ENCODE measurements around the gene CD226.
"Not testable (repeated sequence)": the region's sequence is repeated elsewhere in the genome, so short reads cannot be mapped to it uniquely, and the experiment has no call there.

CD226 gene

GRCh38 chr18:69899154-69899923 lies 48.3 kb downstream of the CD226 start:
- not testable (repeated sequence) for DNase-seq

GRCh38 chr18:69898241-69898861 lies 49.3 kb downstream of the CD226 start:
- peak; percentile 36 to 44 for DNase-seq

GRCh38 chr18:69897397-69898108 lies 50.1 kb downstream of the CD226 start:
- no peak for DNase-seq

- no peak for DNase-seq
Observed at GRCh38 chr18:69895066-69896047, 52.3 kb downstream of the CD226 start.

GRCh38 chr18:69894467-69894866 lies 53.2 kb downstream of the CD226 start:
- DNase-seq: no peak

- no peak for DNase-seq
Observed at GRCh38 chr18:69890558-69890957, 57.1 kb downstream of the CD226 start.

- no peak for DNase-seq
Observed at GRCh38 chr18:69889009-69889408, 58.7 kb downstream of the CD226 start.

- no peak for DNase-seq
Observed at GRCh38 chr18:69887256-69887655, 60.4 kb downstream of the CD226 start.

GRCh38 chr18:69885841-69886531 lies 61.7 kb downstream of the CD226 start:
- peak; percentile 41 to 53 for DNase-seq

- DNase-seq: no peak
Observed at GRCh38 chr18:69885355-69885754, 62.3 kb downstream of the CD226 start.

- no peak for DNase-seq
Observed at GRCh38 chr18:69883781-69884180, 63.9 kb downstream of the CD226 start.

GRCh38 chr18:69882965-69883668 lies 64.6 kb downstream of the CD226 start:
- DNase-seq: no peak

GRCh38 chr18:69880083-69880482 lies 67.6 kb downstream of the CD226 start:
- no peak for DNase-seq

- DNase-seq: not testable (repeated sequence)
Observed at GRCh38 chr18:69879051-69879450, 68.6 kb downstream of the CD226 start.

- DNase-seq: no peak
Observed at GRCh38 chr18:69878213-69878933, 69.3 kb downstream of the CD226 start.

- DNase-seq: no peak
Observed at GRCh38 chr18:69876490-69876889, 71.2 kb downstream of the CD226 start.

- no peak for DNase-seq
Observed at GRCh38 chr18:69874058-69874457, 73.6 kb downstream of the CD226 start.

- DNase-seq: no peak
Observed at GRCh38 chr18:69872661-69873060, 75.0 kb downstream of the CD226 start.

- no peak for DNase-seq
Observed at GRCh38 chr18:69871363-69871762, 76.3 kb downstream of the CD226 start.

- DNase-seq: no peak
Observed at GRCh38 chr18:69870736-69871135, 76.9 kb downstream of the CD226 start.

- DNase-seq: no peak
Observed at GRCh38 chr18:69866212-69866611, 81.5 kb downstream of the CD226 start.
